SU-DHL-6 (cell line): ENCODE results near the gene ANKLE1.
A peak's percentile ranks its signal among the peaks of the same experiment; 100 is the strongest.

Source experiments
- H2AFZ ChIP-seq: fragments of 200-600 bp; sonication (generic); 2 replicates; pipeline ENCODE4 v1.6.1; 2014; ENCODE audit warnings: low read depth, mild to moderate bottlenecking, moderate library complexity, mixed read lengths, antibody characterized with exemption, low read length; ENCODE audit not compliant: severe bottlenecking
- H3F3A ChIP-seq: fragments of 200-600 bp; shearing (Covaris generic); 2 replicates; pipeline ENCODE4 v1.6.0; 2016; ENCODE audit warnings: antibody characterized with exemption, mild to moderate bottlenecking; ENCODE audit not compliant: insufficient read depth
- H3K27ac ChIP-seq: fragments of 200-600 bp; sonication (generic); 2 replicates; pipeline ENCODE4 v1.5.1; 2016; ENCODE audit warnings: low read depth, mild to moderate bottlenecking, low read length, moderate library complexity, mixed read lengths
- H3K27me3 ChIP-seq: fragments of 200-600 bp; sonication (generic), shearing (Covaris generic); 2 replicates; pipeline ENCODE4 v1.6.0; 2014; ENCODE audit warnings: mild to moderate bottlenecking, low read length
- H3K36me3 ChIP-seq: fragments of 200-600 bp; sonication (generic); 2 replicates; pipeline ENCODE4 v1.6.1; 2014; ENCODE audit warnings: mild to moderate bottlenecking, low read length, mixed read lengths
- H3K4me2 ChIP-seq: fragments of 300-600, 200-600 bp; shearing (Covaris generic), sonication (generic); 2 replicates; pipeline ENCODE4 v1.6.0; 2014; ENCODE audit warnings: low read length, low read depth, mild to moderate bottlenecking; ENCODE audit not compliant: poor library complexity, severe bottlenecking
- H3K4me3 ChIP-seq: fragments of 200-600 bp; sonication (generic); 2 replicates; pipeline ENCODE4 v1.5.1; 2014; ENCODE audit warnings: antibody characterized with exemption, low read length, mild to moderate bottlenecking, mixed read lengths; ENCODE audit not compliant: insufficient read depth, poor library complexity, severe bottlenecking
- H3K79me2 ChIP-seq: fragments of 200-600 bp; sonication (generic); 2 replicates; pipeline ENCODE4 v1.6.1; 2014; ENCODE audit warnings: mild to moderate bottlenecking, low read length, moderate library complexity; ENCODE audit not compliant: insufficient read depth
- H3K9ac ChIP-seq: fragments of 200-600 bp; sonication (generic); 2 replicates; pipeline ENCODE4 v1.7.0; 2014; ENCODE audit warnings: mild to moderate bottlenecking, low read length
- H3K9me2 ChIP-seq: fragments of 200-600 bp; sonication (generic); replicated peaks from 2 replicates; pipeline ENCODE4 v1.6.1; 2014; ENCODE audit warnings: low read length; ENCODE audit not compliant: insufficient read depth
- H3K9me3 ChIP-seq: fragments of 200-600 bp; sonication (generic); 2 replicates; pipeline ENCODE4 v1.6.1; 2014; ENCODE audit warnings: low read length, mixed read lengths; ENCODE audit not compliant: insufficient read depth
- H4K20me1 ChIP-seq: fragments of 200-600 bp; sonication (generic); 2 replicates; pipeline ENCODE4 v1.6.1; 2014; ENCODE audit warnings: low read depth, mild to moderate bottlenecking, antibody characterized with exemption, low read length, moderate library complexity, mixed read lengths
- EZH2phosphoT487 ChIP-seq: fragments of 200-600 bp; sonication (generic), shearing (Covaris generic); conservative IDR thresholded peaks from 2 replicates; pipeline ENCODE4 v1.6.1; 2018; ENCODE audit warnings: mild to moderate bottlenecking, antibody characterized with exemption, low read length, moderate library complexity, mixed read lengths
- TF ChIP-seq, protein P1 (sequence below): fragments of 200-600 bp; sonication (generic); IDR thresholded peaks from one replicate; pipeline ENCODE4 v1.5.1; 2017; ENCODE audit warnings: antibody characterized with exemption, mild to moderate bottlenecking, low read length, moderate library complexity; ENCODE audit not compliant: insufficient read depth, poor library complexity, severe bottlenecking

Gene ANKLE1

GRCh38 chr19:17275441-17276175, 6.1 kb upstream of the ANKLE1 start:
- no peaks in the 10 kb centered on the region for H3K9me2 ChIP-seq
- H3K79me2 ChIP-seq = no peaks in the 10 kb centered on the region
- peaks cover 8% of the 10 kb centered on the region for H3F3A ChIP-seq
- no peak overlapping the region for H3K4me3 ChIP-seq
- no peaks in the 10 kb centered on the region for H3K27me3 ChIP-seq
- no peak overlapping the region for H2AFZ ChIP-seq
- H3K27ac ChIP-seq = no peak overlapping the region
- no peaks in the 10 kb centered on the region for H3K36me3 ChIP-seq
- H3K4me2 ChIP-seq = no peak overlapping the region
- H3K9me3 ChIP-seq = no peaks in the 10 kb centered on the region
- no peaks in the 10 kb centered on the region for H4K20me1 ChIP-seq
- no peak overlapping the region for H3K9ac ChIP-seq
- TF ChIP-seq EZH2phosphoT487 = no peak
- TF ChIP-seq, protein P1, sequence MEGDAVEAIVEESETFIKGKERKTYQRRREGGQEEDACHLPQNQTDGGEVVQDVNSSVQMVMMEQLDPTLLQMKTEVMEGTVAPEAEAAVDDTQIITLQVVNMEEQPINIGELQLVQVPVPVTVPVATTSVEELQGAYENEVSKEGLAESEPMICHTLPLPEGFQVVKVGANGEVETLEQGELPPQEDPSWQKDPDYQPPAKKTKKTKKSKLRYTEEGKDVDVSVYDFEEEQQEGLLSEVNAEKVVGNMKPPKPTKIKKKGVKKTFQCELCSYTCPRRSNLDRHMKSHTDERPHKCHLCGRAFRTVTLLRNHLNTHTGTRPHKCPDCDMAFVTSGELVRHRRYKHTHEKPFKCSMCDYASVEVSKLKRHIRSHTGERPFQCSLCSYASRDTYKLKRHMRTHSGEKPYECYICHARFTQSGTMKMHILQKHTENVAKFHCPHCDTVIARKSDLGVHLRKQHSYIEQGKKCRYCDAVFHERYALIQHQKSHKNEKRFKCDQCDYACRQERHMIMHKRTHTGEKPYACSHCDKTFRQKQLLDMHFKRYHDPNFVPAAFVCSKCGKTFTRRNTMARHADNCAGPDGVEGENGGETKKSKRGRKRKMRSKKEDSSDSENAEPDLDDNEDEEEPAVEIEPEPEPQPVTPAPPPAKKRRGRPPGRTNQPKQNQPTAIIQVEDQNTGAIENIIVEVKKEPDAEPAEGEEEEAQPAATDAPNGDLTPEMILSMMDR = no peak

- Histone ChIP-seq H3K4me2 (no peak overlapping the region), H3K36me3 (peaks cover 12% of the 10 kb centered on the region), H3K9ac (no peak overlapping the region)
These were observed 2.3 kb upstream of the ANKLE1 start for GRCh38 chr19:17279436-17279835.

DNA sequence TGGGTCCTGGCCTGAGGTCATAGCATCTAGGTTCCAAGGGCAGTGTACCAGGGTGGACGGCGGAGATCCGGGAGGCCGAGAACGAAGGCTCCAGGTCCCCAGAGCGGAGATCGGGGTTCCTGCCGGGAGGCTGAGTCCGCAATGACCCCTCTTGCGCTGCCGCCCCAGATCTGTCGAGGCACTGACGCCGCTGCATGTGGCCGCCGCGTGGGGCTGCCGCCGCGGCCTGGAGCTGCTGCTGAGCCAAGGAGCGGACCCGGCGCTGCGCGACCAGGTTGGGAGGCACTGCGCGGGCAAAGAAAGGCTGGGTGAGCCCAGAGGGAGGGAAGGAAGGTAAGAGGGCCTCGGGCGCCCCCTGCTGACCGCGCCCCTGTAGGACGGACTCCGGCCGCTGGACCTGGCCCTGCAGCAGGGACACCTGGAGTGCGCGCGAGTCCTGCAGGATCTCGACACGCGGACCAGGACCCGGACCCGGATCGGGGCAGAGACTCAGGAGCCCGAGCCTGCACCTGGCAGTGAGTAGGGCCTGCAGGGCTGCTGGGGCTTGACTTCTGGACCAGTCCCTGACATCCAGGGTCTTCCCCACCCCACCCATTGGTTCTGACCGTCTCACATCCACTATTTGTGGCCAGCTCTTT, 906 bp downstream of the ANKLE1 start:
- Histone ChIP-seq H3K36me3 (peaks cover 20% of the 10 kb centered on the region), H3K9me2 (no peaks in the 10 kb centered on the region), H3K4me3 (peak overlapping the region; percentile 75), H3K9me3 (no peaks in the 10 kb centered on the region), H3K27me3 (no peaks in the 10 kb centered on the region), H3K27ac (peak overlapping the region; percentile 80), H2AFZ (no peak overlapping the region), H3K9ac (peak overlapping the region; percentile 89), H3K4me2 (peak overlapping the region; percentile 68), H4K20me1 (peaks cover 7% of the 10 kb centered on the region; the same call in 1 of the 2 replicates), H3K79me2 (peaks cover 16% of the 10 kb centered on the region), H3F3A (peaks cover 21% of the 10 kb centered on the region)
- TF ChIP-seq, protein P1 = peak; percentile 77
- no peak for TF ChIP-seq EZH2phosphoT487

More at GRCh38 chr19:17279436-17279835, 2.3 kb upstream of the ANKLE1 start:
- Histone ChIP-seq H2AFZ (no peak overlapping the region), H4K20me1 (peaks cover 7% of the 10 kb centered on the region; the same call in 1 of the 2 replicates), H3K27me3 (no peaks in the 10 kb centered on the region), H3F3A (peaks cover 17% of the 10 kb centered on the region), H3K4me3 (no peak overlapping the region), H3K9me2 (no peaks in the 10 kb centered on the region), H3K79me2 (peaks cover 16% of the 10 kb centered on the region), H3K9me3 (no peaks in the 10 kb centered on the region), H3K27ac (0 out of 2 replicates have a peak overlapping the region, but pooled peaks have one; percentile 0)
- no peak for TF ChIP-seq EZH2phosphoT487
- TF ChIP-seq, protein P1 = no peak
